ENCODE data around the gene CADM1.

CADM1 gene

DNA sequence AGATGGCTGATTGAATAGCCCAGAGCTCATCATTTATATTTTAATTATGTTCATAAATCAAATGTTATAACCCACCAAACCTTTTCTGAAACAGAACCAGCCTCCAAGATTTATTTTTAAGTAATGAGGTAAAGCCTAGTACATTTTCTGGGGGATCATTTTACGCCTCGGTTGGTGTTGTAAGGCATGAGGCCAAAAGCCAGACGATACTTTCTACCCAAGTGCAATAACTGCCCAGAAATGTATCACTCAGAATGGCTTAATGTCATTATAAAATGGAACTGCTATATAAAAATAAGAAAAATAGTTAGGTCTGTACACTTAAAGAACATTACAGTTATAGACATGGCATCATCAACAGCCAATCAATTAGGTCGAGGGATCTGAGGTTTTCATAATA is 283.3 kb downstream of the CADM1 start:
- no peak for DNase-seq (ENCODE audit: low read depth)
- in situ Hi-C loops (cut with HindIII; ENCODE audit: low sequenced_read_pairs), result no loop called here
- no peak overlapping the region for H3K4me3 ChIP-seq (ENCODE audit: low read depth, low read length)
- TF ChIP-seq, protein P1, sequence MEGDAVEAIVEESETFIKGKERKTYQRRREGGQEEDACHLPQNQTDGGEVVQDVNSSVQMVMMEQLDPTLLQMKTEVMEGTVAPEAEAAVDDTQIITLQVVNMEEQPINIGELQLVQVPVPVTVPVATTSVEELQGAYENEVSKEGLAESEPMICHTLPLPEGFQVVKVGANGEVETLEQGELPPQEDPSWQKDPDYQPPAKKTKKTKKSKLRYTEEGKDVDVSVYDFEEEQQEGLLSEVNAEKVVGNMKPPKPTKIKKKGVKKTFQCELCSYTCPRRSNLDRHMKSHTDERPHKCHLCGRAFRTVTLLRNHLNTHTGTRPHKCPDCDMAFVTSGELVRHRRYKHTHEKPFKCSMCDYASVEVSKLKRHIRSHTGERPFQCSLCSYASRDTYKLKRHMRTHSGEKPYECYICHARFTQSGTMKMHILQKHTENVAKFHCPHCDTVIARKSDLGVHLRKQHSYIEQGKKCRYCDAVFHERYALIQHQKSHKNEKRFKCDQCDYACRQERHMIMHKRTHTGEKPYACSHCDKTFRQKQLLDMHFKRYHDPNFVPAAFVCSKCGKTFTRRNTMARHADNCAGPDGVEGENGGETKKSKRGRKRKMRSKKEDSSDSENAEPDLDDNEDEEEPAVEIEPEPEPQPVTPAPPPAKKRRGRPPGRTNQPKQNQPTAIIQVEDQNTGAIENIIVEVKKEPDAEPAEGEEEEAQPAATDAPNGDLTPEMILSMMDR (IDR thresholded peaks at IDR 0.05; ENCODE audit: low read depth, low read length, missing control alignments), result no peak

DNA sequence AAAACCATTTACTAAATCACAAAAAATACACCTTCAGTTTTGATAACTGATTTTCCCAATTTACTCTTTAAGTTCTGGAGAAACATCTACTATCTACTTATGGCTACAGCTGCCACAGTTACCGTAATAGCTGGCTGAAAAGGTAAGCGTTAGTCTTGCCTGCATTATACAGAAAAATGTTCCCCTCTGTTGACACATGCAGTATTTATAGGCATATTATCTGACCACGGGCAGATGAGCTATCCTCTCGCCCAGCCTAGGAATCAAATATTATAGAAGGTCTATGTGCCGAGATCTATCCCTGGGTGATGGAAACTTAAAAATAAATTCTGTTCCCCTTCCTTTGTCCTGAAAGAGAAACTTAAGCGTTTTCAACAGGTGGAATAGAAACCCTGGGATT is 283.8 kb downstream of the CADM1 start:
- TF ChIP-seq, protein P1 (IDR thresholded peaks at IDR 0.05; ENCODE audit: low read depth, low read length, missing control alignments), result no peak
- in situ Hi-C loops (cut with HindIII; ENCODE audit: low sequenced_read_pairs), result no loop called here
- no peak overlapping the region for H3K4me3 ChIP-seq (ENCODE audit: low read depth, low read length)
- DNase-seq (ENCODE audit: low read depth), result no peak

DNA sequence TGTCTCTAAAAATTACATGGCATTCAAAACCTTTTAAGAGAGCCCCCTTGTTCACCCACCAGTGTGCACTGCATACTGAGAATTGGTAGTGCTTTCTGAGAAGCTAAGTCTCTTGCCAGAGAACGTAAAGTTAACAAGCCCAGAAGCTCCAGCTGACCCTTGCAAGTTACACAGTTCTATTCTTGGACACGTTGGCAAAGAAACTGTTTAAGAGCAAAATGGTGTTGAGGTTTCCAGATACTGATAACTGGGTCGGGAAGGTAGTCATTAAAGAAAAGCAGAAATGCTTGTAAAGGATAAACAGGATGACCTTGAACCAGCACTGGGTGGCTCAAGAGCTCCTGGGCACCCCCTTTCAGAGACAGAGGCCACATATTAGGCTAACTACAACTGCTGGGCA is 284.8 kb downstream of the CADM1 start:
- in situ Hi-C loops (cut with HindIII; ENCODE audit: low sequenced_read_pairs), result no loop called here
- no peak for DNase-seq (ENCODE audit: low read depth)
- TF ChIP-seq, protein P1 (IDR thresholded peaks at IDR 0.05; ENCODE audit: low read depth, low read length, missing control alignments), result no peak
- H3K4me3 ChIP-seq (ENCODE audit: low read depth, low read length), result no peak overlapping the region

DNA sequence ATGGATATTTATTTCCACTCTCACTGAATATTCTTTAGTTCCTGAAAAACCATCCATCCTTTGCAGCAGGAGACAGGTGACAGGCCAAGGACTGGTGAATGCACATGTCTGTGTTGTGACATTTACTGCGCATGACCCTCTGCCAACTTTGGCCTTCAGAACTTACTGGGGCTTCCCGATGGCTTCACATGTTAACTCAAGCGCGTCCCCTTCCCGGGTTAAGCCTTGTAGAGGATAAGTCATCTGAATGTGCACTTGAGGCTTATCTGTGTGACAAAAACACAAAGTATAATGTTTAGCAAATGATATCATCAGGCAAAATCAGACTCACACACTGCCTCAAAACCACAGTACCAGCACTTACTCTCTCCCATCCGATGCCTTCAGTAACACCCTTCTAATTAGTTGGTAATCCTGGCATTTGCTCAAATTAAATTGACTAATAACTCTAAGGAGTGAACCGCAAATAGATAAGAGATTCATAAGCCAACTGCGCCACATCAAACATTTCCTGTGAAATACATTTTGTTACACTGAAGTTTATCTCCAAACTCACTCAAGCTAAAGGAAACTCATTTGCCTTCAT is 286.4 kb downstream of the CADM1 start:
- in situ Hi-C loops (cut with HindIII; ENCODE audit: low sequenced_read_pairs), result no loop called here
- TF ChIP-seq, protein P1 (IDR thresholded peaks at IDR 0.05; ENCODE audit: low read depth, low read length, missing control alignments), result no peak
- no peak for DNase-seq (ENCODE audit: low read depth)
- no peak overlapping the region for H3K4me3 ChIP-seq (ENCODE audit: low read depth, low read length)

DNA sequence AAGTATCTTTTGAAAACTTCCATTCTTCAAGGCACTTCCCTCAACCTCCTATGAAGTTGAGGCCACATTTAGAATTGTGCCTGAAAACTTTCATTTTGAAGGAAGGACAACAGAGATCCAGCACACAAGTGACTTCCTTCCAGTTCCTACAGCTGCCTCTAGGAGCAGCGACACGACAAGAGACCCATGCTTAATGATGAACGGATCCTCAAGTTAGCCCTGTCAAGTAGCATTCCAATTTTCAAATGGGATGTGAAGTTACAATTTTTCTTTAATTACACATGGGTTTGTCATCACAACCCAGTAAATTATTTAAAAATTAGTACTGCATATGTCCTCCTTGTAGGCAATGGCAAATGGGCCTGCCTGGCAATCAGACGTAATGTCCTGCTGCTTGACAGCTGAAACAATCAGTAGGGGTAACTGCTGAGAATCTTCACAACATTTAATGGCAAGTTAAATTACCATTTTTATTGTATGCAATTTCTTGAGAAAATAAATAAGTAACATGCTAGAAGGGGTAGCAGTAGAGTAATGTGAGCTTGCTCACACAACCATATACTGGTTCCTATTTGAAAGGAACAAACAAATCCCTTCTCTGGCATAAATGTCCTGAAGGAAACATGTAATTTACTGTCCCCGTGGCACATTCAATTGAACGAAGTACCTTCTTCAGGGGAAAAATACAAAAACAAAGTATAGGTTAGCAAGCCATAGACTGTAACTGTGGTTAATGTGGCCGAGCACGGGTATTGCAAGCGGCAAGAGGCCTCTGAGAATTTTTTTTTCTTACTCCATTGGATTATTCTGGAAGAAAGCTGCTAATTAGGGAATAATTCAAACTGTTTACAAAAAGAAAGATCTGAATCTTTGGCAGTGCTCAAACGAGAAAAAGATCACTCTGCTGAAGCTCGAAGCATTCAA is 288.3 kb downstream of the CADM1 start:
- no peak for DNase-seq (ENCODE audit: low read depth)
- H3K4me3 ChIP-seq (ENCODE audit: low read depth, low read length), result no peak overlapping the region
- TF ChIP-seq, protein P1 (IDR thresholded peaks at IDR 0.05; ENCODE audit: low read depth, low read length, missing control alignments), result peak; percentile 51
- in situ Hi-C loops (cut with HindIII; ENCODE audit: low sequenced_read_pairs), result no loop called here

DNA sequence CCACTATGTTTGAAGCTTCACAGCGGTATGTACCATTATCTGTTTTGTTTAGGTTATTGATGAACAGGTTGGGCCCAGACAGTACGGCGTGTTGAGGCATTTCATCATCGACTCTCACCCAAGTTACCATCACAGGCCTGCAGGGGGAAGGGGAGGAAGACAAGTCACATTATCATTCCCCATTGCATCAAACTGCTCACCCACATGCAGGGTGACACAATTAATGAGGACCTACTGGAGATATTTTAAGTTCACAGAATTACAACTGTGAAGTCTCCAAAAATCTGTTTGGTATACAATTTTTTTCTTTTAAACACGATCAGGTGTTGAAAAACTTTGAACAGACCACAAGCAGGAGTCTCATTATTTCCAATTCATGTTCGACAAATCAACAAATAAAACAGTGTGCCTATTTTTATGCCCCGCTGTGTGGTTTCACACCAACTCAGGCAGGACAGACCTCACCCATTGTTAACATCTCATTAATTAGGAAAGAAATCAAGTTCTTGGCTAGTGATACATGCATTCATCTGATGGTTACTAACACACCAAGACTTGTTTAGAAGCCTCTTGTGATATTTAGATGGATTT is 289.5 kb downstream of the CADM1 start:
- in situ Hi-C loops (cut with HindIII; ENCODE audit: low sequenced_read_pairs), result no loop called here
- no peak overlapping the region for H3K4me3 ChIP-seq (ENCODE audit: low read depth, low read length)
- DNase-seq (ENCODE audit: low read depth), result no peak
- TF ChIP-seq, protein P1 (IDR thresholded peaks at IDR 0.05; ENCODE audit: low read depth, low read length, missing control alignments), result no peak

Data from astrocyte of the cerebellum (primary cell).